GM12878 (cell line): ENCODE results near the gene TC2N. TPM values are rescaled to one million over a fixed set of nuclear protein-coding genes. Genes with fewer than 3 reads are reported as not detected.

Experiments used
- ATAC-seq: fragments of 200-7000 bp; cut with Tn5 transposase; 3 replicates; pipeline ENCODE4 v1.9.1; 2020; ENCODE audit warnings: mild to moderate bottlenecking, moderate library complexity
- BruUV-seq: library from RNA; stranded (reverse); fragments of 400-500 nt; replicated peaks from 2 replicates; lab custom pipeline; 2021; lab: Mats Ljungman, UMichigan
- CTCF ChIA-PET: fragments of 300-600 bp; sonication (Branson Sonifier 250); formaldehyde crosslinking; extraction: SDS; loops from one replicate; lab custom pipeline; 2021; ENCODE audit warnings: inconsistent platforms; lab: Yijun Ruan, JAX
- POLR2A ChIA-PET: fragments of 350-600 bp; formaldehyde crosslinking; extraction: SDS; loops from one replicate; lab custom pipeline; 2021; ENCODE audit warnings: inconsistent platforms; lab: Charles Lee
- RAD21 ChIA-PET: fragments of 300-600 bp; sonication (Branson Sonifier 250); formaldehyde crosslinking; loops from one replicate; lab custom pipeline; 2023; ENCODE audit warnings: antibody characterized with exemption; ENCODE audit not compliant: unreplicated experiment; lab: Charles Lee
- SMC1A ChIA-PET: fragments of 300-600 bp; sonication (Branson Sonifier 250); formaldehyde crosslinking; loops from one replicate; lab custom pipeline; 2023; ENCODE audit not compliant: unreplicated experiment, uncharacterized antibody; lab: Charles Lee
- DNase-seq: peaks from one replicate; pipeline ENCODE4 v3.0.0-alpha.2; 2011; ENCODE audit warnings: low read depth, low spot score
- FAIRE-seq: peaks from 3 replicates; lab custom pipeline; 2011; peaks lifted over from hg19 to GRCh38; lab: Jason Lieb, UNC
- H2AFZ ChIP-seq: 2 replicates; pipeline ENCODE4 v1.6.0; 2011; ENCODE audit warnings: low read depth, low read length, control low read depth; ENCODE audit not compliant: control insufficient read depth
- H3K27ac ChIP-seq: 2 replicates; pipeline ENCODE4 v1.5.1; 2011; ENCODE audit warnings: control low read depth; ENCODE audit not compliant: control insufficient read depth, insufficient read depth
- H3K27me3 ChIP-seq, 2 experiments: replicated peaks in 1 of 2; 2 replicates each; pipeline versions ENCODE4 v1.6.0 to v1.6.1; 2011; ENCODE audit warnings: low read length in 1 of 2; ENCODE audit not compliant: control insufficient read depth in 2 of 2, insufficient read depth in 2 of 2
- H3K36me3 ChIP-seq, 2 experiments: 2 replicates each; pipeline ENCODE4 v1.5.1; 2011; ENCODE audit warnings: low read length in 1 of 2; ENCODE audit not compliant: control insufficient read depth in 2 of 2, insufficient read depth in 2 of 2
- H3K4me1 ChIP-seq: 2 replicates; pipeline ENCODE4 v1.6.1; 2011; ENCODE audit warnings: mild to moderate bottlenecking, low read length, moderate library complexity, mixed read lengths; ENCODE audit not compliant: control insufficient read depth, insufficient read depth
- H3K4me2 ChIP-seq: 2 replicates; pipeline ENCODE4 v1.6.0; 2011; ENCODE audit warnings: control low read depth; ENCODE audit not compliant: control insufficient read depth, insufficient read depth
- H3K4me3 ChIP-seq: fragments of 200-600 bp; sonication (generic); 2 replicates; pipeline ENCODE4 v1.5.1; 2016
- H3K79me2 ChIP-seq: 2 replicates; pipeline ENCODE4 v1.6.0; 2011; ENCODE audit warnings: low read length; ENCODE audit not compliant: control insufficient read depth, insufficient read depth
- H3K9ac ChIP-seq: 2 replicates; pipeline ENCODE4 v1.8.0; 2011; ENCODE audit warnings: low read length, control low read depth, mixed read lengths; ENCODE audit not compliant: control insufficient read depth, insufficient read depth
- H3K9me3 ChIP-seq: replicated peaks from 3 replicates; pipeline ENCODE4 v1.5.1; 2011; ENCODE audit warnings: mild to moderate bottlenecking, low read length; ENCODE audit not compliant: control insufficient read depth, insufficient read depth
- H4K20me1 ChIP-seq: 2 replicates; pipeline ENCODE4 v1.6.0; 2011; ENCODE audit not compliant: control insufficient read depth, insufficient read depth
- BCL11A ChIP-seq: IDR thresholded peaks from 2 replicates; pipeline ENCODE4 v1.6.1; 2011; ENCODE audit warnings: low read depth, low read length
- BRCA1 ChIP-seq: IDR thresholded peaks from 2 replicates; pipeline ENCODE4 v1.6.1; 2011; ENCODE audit warnings: low read depth, low read length, improper control_type of control experiment
- CUX1 ChIP-seq: IDR thresholded peaks from 2 replicates; pipeline ENCODE4 v1.6.1; 2012; ENCODE audit warnings: improper control_type of control experiment, low read depth, low read length; ENCODE audit not compliant: insufficient replicate concordance
- FOS ChIP-seq: IDR thresholded peaks from 3 replicates; pipeline ENCODE4 v1.6.1; 2011; ENCODE audit warnings: borderline replicate concordance; ENCODE audit not compliant: insufficient read length; ENCODE audit errors: extremely low read depth
- HSF1 ChIP-seq: fragments of 150-350 bp; IDR thresholded peaks from 2 replicates; pipeline ENCODE4 v1.6.1; 2014; ENCODE audit warnings: mild to moderate bottlenecking, low read depth, low read length
- IKZF2 ChIP-seq, 2 experiments: fragments of 450-650 bp; IDR thresholded peaks; 2 replicates each; pipeline ENCODE4 v1.6.1; 2017; ENCODE audit warnings: mild to moderate bottlenecking in 2 of 2, moderate library complexity in 2 of 2
- KDM1A ChIP-seq: fragments of 200-600 bp; sonication (generic); IDR thresholded peaks from 2 replicates; pipeline ENCODE4 v1.6.1; 2016; ENCODE audit warnings: borderline replicate concordance
- NBN ChIP-seq: fragments of 450-650 bp; IDR thresholded peaks from 2 replicates; pipeline ENCODE4 v1.6.1; 2016
- NFYA ChIP-seq: IDR thresholded peaks from 2 replicates; pipeline ENCODE4 v1.6.1; 2011; ENCODE audit warnings: low read depth, mild to moderate bottlenecking, low read length, improper control_type of control experiment, borderline replicate concordance
- SMAD1 ChIP-seq: fragments of 450-650 bp; IDR thresholded peaks from 2 replicates; pipeline ENCODE4 v1.6.1; 2018; ENCODE audit warnings: mild to moderate bottlenecking, low read depth; ENCODE audit not compliant: partially characterized antibody
- SMC3 ChIP-seq: IDR thresholded peaks from 2 replicates; pipeline ENCODE4 v1.6.1; 2011; ENCODE audit warnings: low read length, improper control_type of control experiment, borderline replicate concordance
- USF1 ChIP-seq: IDR thresholded peaks from 2 replicates; pipeline ENCODE4 v1.6.1; 2011; ENCODE audit warnings: borderline replicate concordance, low read depth, mild to moderate bottlenecking, moderate library complexity, mixed read lengths, low read length; ENCODE audit not compliant: insufficient read depth; ENCODE audit errors: extremely low read length
- WGBS: methylation state at CpG from one replicate; pipeline ENCODE4 v1.1.6; 2016; ENCODE audit warnings: low lambda C conversion rate; ENCODE audit not compliant: insufficient replicate concordance, insufficient coverage; ENCODE audit errors: missing lambda C conversion rate; 5-methylcytosine and 5-hydroxymethylcytosine counted together
- in situ Hi-C: fragments of 300-500 bp; cut with MboI; formaldehyde crosslinking; loops from 9 replicates; pipeline ENCODE4 v1.14.3; 2018; ENCODE audit warnings: mixed read lengths
- intact Hi-C: fragments of 100-400 bp; cut with micrococcal nuclease; formaldehyde crosslinking; loops from one replicate; pipeline ENCODE4 v1.14.2; 2022; ENCODE audit not compliant: unreplicated experiment
- polyA plus RNA-seq, 11 experiments: library from polyadenylated mRNA; depleted of rRNA in 4 of 11; unstranded in 6 of 11; stranded (reverse) in 5 of 11; fragments of >200 nt; fragmentation: Nextera tagmentation in 4 of 11; fragmentation: Illumina TruSeq in 1 of 11; extraction: Ambion mirVana in 4 of 11; extraction: Trizol in 1 of 11; gene quantifications; 1 replicate in 1 of 11; 2 replicates in 10 of 11; pipeline versions ENCODE4 v1.2.1 to v1.2.3, GENCODE V29; 2011 to 2016; ENCODE audit warnings: inconsistent platforms in 2 of 11, missing spikeins in 2 of 11, low read depth in 1 of 11
- total RNA-seq, 4 experiments: library from RNA; depleted of rRNA in 3 of 4; stranded (reverse); fragments of >200 nt in 3 of 4; fragmentation: Illumina TruSeq in 1 of 4; extraction: Trizol in 1 of 4; gene quantifications; 2 replicates each; pipeline versions ENCODE4 v1.2.1 to v1.2.3, GENCODE V29; 2013 to 2021
- TF ChIP-seq, protein P1 (sequence below): fragments of 450-650 bp; IDR thresholded peaks from 2 replicates; pipeline ENCODE4 v1.6.1; 2016; ENCODE audit warnings: mild to moderate bottlenecking
- TF ChIP-seq, protein P2 (sequence below): IDR thresholded peaks from 2 replicates; pipeline ENCODE4 v1.6.1; 2011; ENCODE audit warnings: low read depth, low read length, improper control_type of control experiment, borderline replicate concordance

Gene TC2N
- total and polyA plus RNA-seq, 10 of the 15 experiments (the other 5 are each of a cell fraction or from before 2014, with no cell fraction given), result 0.15 to 1.6 (median 0.35) TPM

- RAD21 ChIA-PET, result no interaction called here
- FAIRE-seq (no peak), ATAC-seq (no peak)
- no peak overlapping the region for H3K27ac ChIP-seq
- POLR2A ChIA-PET, result no interaction called here
- in situ Hi-C loops, result no loop called here
- no peak for TF ChIP-seq CUX1
- no peak for TF ChIP-seq IKZF2 (IDR thresholded peaks at IDR 0.05)
- no peak for TF ChIP-seq BCL11A
- TF ChIP-seq, protein P1, sequence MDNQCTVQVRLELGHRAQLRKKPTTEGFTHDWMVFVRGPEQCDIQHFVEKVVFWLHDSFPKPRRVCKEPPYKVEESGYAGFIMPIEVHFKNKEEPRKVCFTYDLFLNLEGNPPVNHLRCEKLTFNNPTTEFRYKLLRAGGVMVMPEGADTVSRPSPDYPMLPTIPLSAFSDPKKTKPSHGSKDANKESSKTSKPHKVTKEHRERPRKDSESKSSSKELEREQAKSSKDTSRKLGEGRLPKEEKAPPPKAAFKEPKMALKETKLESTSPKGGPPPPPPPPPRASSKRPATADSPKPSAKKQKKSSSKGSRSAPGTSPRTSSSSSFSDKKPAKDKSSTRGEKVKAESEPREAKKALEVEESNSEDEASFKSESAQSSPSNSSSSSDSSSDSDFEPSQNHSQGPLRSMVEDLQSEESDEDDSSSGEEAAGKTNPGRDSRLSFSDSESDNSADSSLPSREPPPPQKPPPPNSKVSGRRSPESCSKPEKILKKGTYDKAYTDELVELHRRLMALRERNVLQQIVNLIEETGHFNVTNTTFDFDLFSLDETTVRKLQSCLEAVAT, result no peak
- no peak for TF ChIP-seq NBN
- TF ChIP-seq SMAD1, result no peak
- TF ChIP-seq, protein P2, sequence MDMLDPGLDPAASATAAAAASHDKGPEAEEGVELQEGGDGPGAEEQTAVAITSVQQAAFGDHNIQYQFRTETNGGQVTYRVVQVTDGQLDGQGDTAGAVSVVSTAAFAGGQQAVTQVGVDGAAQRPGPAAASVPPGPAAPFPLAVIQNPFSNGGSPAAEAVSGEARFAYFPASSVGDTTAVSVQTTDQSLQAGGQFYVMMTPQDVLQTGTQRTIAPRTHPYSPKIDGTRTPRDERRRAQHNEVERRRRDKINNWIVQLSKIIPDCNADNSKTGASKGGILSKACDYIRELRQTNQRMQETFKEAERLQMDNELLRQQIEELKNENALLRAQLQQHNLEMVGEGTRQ, result no peak
- TF ChIP-seq FOS, result no peak
- TF ChIP-seq BRCA1, result no peak
- TF ChIP-seq HSF1, result no peak
- no peak for TF ChIP-seq SMC3
- TF ChIP-seq KDM1A, result no peak
- TF ChIP-seq NFYA, result no peak
- TF ChIP-seq USF1, result no peak
- TF ChIP-seq, all 136 proteins: peak for 0
- intact Hi-C loops, result no loop called here
- Histone ChIP-seq H4K20me1 (no peaks in the 10 kb centered on the region), H2AFZ (no peak overlapping the region), H3K9ac (no peak overlapping the region), H3K9me3 (no peaks in the 10 kb centered on the region), H3K4me2 (no peak overlapping the region), H3K36me3 (no peaks in the 10 kb centered on the region), H3K4me3 (no peak overlapping the region), H3K79me2 (no peaks in the 10 kb centered on the region), H3K27me3 (no peaks in the 10 kb centered on the region), H3K4me1 (no peaks in the 10 kb centered on the region)
- no TSS peak for BruUV-seq
- DNase-seq, result no peak
- ChIA-PET SMC1A (interaction anchor here (0.6 kb wide), 1 partner anchor 145 kb away, joined by 3 read pairs; no protein-coding TSS in a partner anchor), CTCF (no interaction called here)
- 61% methylated on average over 2 of the region's 2 CpGs for WGBS
These were observed 123.3 kb downstream of the TC2N start for GRCh38 chr14:91744068-91744480.
